Endothelial cell (in vitro differentiated cells): ENCODE measurements around the gene GABRD. TPM values are rescaled to one million over a fixed set of nuclear protein-coding genes. Genes with fewer than 3 reads are reported as not detected.

ENCODE experiments used
- DNase-seq: peaks from one replicate; pipeline ENCODE4 v3.0.0; 2021; ENCODE audit warnings: low spot score
- H3K27ac Mint-ChIP-seq: one replicate; pipeline ENCODE4 v1.8.0; 2021; ENCODE audit warnings: mixed read lengths, inconsistent platforms; ENCODE audit not compliant: unreplicated experiment
- H3K27me3 Mint-ChIP-seq: one replicate; pipeline ENCODE4 v1.8.0; 2021; ENCODE audit warnings: mild to moderate bottlenecking, moderate library complexity, mixed read lengths, inconsistent platforms; ENCODE audit not compliant: unreplicated experiment
- H3K36me3 Mint-ChIP-seq: one replicate; pipeline ENCODE4 v1.8.0; 2021; ENCODE audit warnings: mild to moderate bottlenecking, low read depth, mixed read lengths, inconsistent platforms; ENCODE audit not compliant: unreplicated experiment
- H3K4me1 Mint-ChIP-seq: one replicate; pipeline ENCODE4 v1.8.0; 2021; ENCODE audit warnings: mild to moderate bottlenecking, mixed read lengths, inconsistent platforms; ENCODE audit not compliant: unreplicated experiment
- H3K4me3 Mint-ChIP-seq: one replicate; pipeline ENCODE4 v1.8.0; 2021; ENCODE audit warnings: mild to moderate bottlenecking, mixed read lengths, inconsistent platforms; ENCODE audit not compliant: unreplicated experiment
- H3K9me3 Mint-ChIP-seq: one replicate; pipeline ENCODE4 v1.8.0; 2021; ENCODE audit warnings: mixed read lengths, inconsistent platforms; ENCODE audit not compliant: unreplicated experiment
- total RNA-seq: library from RNA; stranded (reverse); fragmentation: NEBNext Ultra II Directional; extraction: Animal tissue kit (Norgen Biotek cat#: 25700); gene quantifications from one replicate; pipeline ENCODE4 v1.2.1, GENCODE V29; 2021; ENCODE audit not compliant: unreplicated experiment
- TF ChIP-seq, protein P1 (sequence below): fragments of 200-600 bp; sonication (generic); IDR thresholded peaks from one replicate; pipeline ENCODE4 v1.5.0; 2021; ENCODE audit warnings: antibody characterized with exemption; ENCODE audit not compliant: unreplicated experiment

Gene GABRD
- total RNA-seq, 1 donor from 2014 or later = 0.64 TPM

DNA sequence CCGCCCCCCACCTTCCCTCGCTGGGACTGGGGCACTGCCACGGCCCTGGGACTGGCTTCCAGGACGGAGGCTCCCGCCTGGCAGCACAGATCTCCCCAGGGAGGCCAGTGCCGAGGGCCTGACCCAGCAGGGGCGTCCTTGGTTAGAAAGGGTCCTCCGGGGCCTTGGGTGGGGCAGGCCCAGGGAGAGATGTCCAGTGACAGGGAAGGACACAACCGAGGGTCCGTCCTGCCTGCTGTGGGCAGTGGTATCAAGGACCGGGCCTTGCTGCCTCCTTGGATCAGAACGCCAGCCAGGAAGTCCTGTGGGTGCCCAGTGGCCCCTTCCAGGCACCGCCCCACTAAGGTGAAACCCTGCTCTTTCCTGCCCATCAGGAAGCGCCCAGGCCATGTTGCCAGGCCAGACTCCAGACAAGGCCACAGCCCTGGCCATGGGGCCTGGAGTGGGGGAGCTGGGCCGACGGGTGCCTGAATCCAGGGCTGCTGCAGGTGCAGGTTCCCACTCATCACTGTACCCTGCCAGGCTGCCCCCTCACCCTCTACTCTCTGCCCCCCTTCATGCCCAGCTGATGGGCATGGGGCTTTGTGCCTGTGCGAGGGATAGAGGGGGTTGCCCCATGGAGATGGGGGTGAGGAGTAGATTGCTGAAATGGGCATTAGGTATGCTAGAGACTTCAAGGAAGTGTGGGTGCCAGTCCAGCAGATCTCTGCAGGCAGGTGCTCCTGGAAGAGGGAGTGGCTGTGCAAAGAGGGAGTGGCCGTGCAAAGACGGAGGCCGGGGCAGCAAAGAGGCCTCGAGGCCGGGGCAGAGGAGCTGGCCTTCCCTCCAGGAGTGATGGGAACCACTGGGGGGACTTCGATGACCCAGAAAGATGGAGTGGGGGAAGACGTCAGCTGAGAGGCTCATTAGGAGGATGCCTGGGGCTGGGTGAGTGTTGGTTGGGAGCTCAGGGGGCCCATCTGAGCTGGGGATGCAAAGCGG, 28.9 kb downstream of the GABRD start:
- no peak overlapping the region for H3K27ac Mint-ChIP-seq
- TF ChIP-seq, protein P1, sequence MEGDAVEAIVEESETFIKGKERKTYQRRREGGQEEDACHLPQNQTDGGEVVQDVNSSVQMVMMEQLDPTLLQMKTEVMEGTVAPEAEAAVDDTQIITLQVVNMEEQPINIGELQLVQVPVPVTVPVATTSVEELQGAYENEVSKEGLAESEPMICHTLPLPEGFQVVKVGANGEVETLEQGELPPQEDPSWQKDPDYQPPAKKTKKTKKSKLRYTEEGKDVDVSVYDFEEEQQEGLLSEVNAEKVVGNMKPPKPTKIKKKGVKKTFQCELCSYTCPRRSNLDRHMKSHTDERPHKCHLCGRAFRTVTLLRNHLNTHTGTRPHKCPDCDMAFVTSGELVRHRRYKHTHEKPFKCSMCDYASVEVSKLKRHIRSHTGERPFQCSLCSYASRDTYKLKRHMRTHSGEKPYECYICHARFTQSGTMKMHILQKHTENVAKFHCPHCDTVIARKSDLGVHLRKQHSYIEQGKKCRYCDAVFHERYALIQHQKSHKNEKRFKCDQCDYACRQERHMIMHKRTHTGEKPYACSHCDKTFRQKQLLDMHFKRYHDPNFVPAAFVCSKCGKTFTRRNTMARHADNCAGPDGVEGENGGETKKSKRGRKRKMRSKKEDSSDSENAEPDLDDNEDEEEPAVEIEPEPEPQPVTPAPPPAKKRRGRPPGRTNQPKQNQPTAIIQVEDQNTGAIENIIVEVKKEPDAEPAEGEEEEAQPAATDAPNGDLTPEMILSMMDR = no peak
- H3K9me3 Mint-ChIP-seq = no peaks in the 10 kb centered on the region
- no peak for DNase-seq
- no peaks in the 10 kb centered on the region for H3K36me3 Mint-ChIP-seq
- H3K4me1 Mint-ChIP-seq = peaks cover 9% of the 10 kb centered on the region
- peak overlapping the region; percentile 74 for H3K4me3 Mint-ChIP-seq
- H3K27me3 Mint-ChIP-seq = peaks cover 20% of the 10 kb centered on the region

DNA sequence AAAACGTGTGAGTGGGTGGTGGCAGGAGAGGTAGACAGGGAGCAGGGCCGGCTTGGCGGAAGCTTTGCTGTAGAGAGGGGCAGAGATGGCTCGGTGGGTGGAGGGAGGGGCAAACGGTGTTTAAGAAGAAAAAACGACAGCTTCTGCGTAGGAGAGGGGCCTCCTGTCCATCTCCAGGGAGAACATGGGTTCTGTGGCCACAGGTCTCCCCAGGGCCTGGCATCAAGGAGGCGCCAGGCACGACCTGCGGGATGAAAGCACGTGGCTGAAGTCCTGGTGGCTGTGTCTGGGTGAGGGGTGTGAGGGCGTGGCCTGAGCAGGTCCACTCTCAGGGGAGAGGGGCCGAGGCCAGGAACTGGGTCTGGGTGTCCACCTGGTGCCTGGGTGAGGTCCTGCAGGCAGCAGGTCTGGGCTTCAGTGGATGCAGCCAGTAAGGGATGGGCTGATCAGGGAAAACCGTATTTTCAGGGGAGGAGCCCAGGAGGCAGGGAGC, 30.1 kb downstream of the GABRD start:
- H3K27ac Mint-ChIP-seq = no peak overlapping the region
- H3K4me3 Mint-ChIP-seq = peak overlapping the region; percentile 89
- H3K36me3 Mint-ChIP-seq = no peaks in the 10 kb centered on the region
- no peaks in the 10 kb centered on the region for H3K9me3 Mint-ChIP-seq
- H3K4me1 Mint-ChIP-seq = peaks cover 7% of the 10 kb centered on the region
- TF ChIP-seq, protein P1 = peak; percentile 53
- H3K27me3 Mint-ChIP-seq = peaks cover 16% of the 10 kb centered on the region
- peak; percentile 61 for DNase-seq

DNA sequence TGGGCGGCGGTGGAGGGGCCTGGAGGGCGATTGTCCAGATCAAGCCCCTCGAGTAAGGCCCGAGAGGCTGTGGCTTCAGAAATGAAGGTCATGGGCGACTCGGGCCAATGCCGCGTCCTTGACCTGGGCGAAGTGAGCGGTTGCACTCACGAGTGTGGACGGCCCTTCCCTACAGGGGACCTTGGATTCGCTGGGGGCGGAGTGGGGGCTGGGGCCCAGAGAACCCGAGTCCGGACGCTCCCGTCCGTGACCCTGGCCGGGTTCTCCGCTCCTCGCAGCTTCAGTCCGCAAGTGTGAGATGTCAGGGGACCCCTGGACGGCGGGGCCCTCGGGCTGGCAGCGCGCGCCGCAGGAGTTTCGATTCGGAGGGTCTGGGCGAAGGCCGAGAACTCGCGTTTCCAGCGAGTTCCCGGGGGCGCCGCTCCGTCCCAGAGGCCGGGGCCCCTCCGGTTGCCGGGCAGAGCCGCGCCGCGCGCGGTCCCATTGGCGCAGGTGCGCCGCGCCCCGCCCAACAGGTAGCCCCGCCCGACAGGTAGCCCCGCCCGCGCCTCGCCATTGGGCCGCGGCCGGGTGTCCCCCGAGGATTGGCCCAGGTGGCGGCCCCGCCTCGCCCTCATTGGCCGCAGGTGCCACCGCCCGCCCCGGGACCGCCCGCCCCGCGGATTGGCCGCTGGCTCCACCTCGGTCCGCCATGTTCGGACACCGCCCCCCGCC, 30.7 kb downstream of the GABRD start, which contains the start of gene PRKCZ:
Gene PRKCZ, plus strand, starts transcription at position 694 of the 714 bp plus-strand sequence. CDS start 220 bp downstream, outside the sequence.
- Mint-ChIP-seq H3K36me3 (no peaks in the 10 kb centered on the region), H3K4me3 (peak within 1 kb of the TSS; percentile 89), H3K4me1 (peaks cover 7% of the 10 kb centered on the region), H3K9me3 (no peaks in the 10 kb centered on the region), H3K27ac (no peak within 1 kb of the TSS), H3K27me3 (peaks cover 16% of the 10 kb centered on the region)
- TF ChIP-seq, protein P1 = no peak
- peak; percentile 84 for DNase-seq

DNA sequence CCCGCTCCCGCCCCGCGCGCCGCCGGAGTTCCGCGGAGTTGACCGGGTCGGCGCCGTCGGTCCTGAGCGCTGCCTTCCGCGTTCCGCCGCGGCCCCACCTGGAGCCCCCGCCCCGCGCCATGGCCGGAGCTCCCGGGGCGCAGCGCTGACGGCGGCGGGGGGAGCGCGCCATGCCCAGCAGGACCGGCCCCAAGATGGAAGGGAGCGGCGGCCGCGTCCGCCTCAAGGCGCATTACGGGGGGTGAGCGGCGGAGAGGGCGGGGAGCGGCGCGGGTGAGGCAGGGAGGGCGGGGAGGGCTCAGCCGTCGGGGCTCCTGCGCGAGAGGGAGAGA, 31.3 kb downstream of the GABRD start:
- Mint-ChIP-seq H3K4me3 (no peak overlapping the region), H3K9me3 (no peaks in the 10 kb centered on the region), H3K27me3 (peaks cover 16% of the 10 kb centered on the region), H3K4me1 (peaks cover 7% of the 10 kb centered on the region), H3K36me3 (no peaks in the 10 kb centered on the region), H3K27ac (no peak overlapping the region)
- TF ChIP-seq, protein P1 = no peak
- DNase-seq = no peak
